GM12878 (cell line): ENCODE data around the gene ZNF543. TPM values are rescaled to one million over a fixed set of nuclear protein-coding genes. Genes with fewer than 3 reads are reported as not detected.

ENCODE experiments used
- BACH1 ChIP-seq: fragments of 450-650 bp; IDR thresholded peaks from 2 replicates; pipeline ENCODE4 v1.6.1; 2017; ENCODE audit warnings: mild to moderate bottlenecking, borderline replicate concordance
- CEBPB ChIP-seq, 2 experiments: fragments of 150-350 bp in 1 of 2; IDR thresholded peaks; 2 replicates each; pipeline ENCODE4 v1.6.1; 2012 to 2014; ENCODE audit warnings: low read depth in 2 of 2, low read length in 2 of 2, borderline replicate concordance in 1 of 2, inconsistent platforms in 1 of 2
- CHD4 ChIP-seq: fragments of 200-600 bp; sonication (generic); IDR thresholded peaks from 2 replicates; pipeline ENCODE4 v1.6.1; 2016; ENCODE audit warnings: mild to moderate bottlenecking
- EGR1 ChIP-seq, 2 experiments: IDR thresholded peaks; 1 replicate in 1 of 2; 2 replicates in 1 of 2; pipeline ENCODE4 v1.6.1; 2011 to 2012; ENCODE audit warnings: low read depth in 2 of 2, low read length in 2 of 2, borderline replicate concordance in 1 of 2, mild to moderate bottlenecking in 1 of 2, moderate library complexity in 1 of 2
- ESRRA ChIP-seq: IDR thresholded peaks from 2 replicates; pipeline ENCODE4 v1.6.1; 2012; ENCODE audit warnings: mild to moderate bottlenecking, low read length, improper control_type of control experiment
- EZH2 ChIP-seq: IDR thresholded peaks from 2 replicates; pipeline ENCODE4 v1.6.1; 2012; ENCODE audit warnings: low read depth, mild to moderate bottlenecking, control low read depth, inconsistent platforms, low read length, borderline replicate concordance; ENCODE audit not compliant: control insufficient read depth
- FOXK2 ChIP-seq: fragments of 450-650 bp; IDR thresholded peaks from 2 replicates; pipeline ENCODE4 v1.6.1; 2017; ENCODE audit warnings: mild to moderate bottlenecking, moderate library complexity
- KAT2A ChIP-seq: conservative IDR thresholded peaks from 2 replicates; pipeline ENCODE4 v1.6.1; 2011; ENCODE audit warnings: low read depth, low read length; ENCODE audit not compliant: control insufficient read depth
- MXI1 ChIP-seq: fragments of 150-350 bp; IDR thresholded peaks from 2 replicates; pipeline ENCODE4 v1.6.1; 2011; ENCODE audit warnings: low read depth, mild to moderate bottlenecking, inconsistent platforms, low read length, improper control_type of control experiment
- RB1 ChIP-seq: fragments of 450-650 bp; formaldehyde crosslinking; IDR thresholded peaks from 2 replicates; pipeline ENCODE4 v1.6.1; 2017; ENCODE audit warnings: mild to moderate bottlenecking, borderline replicate concordance
- RBBP5 ChIP-seq: fragments of 200-600 bp; sonication (generic); conservative IDR thresholded peaks from 2 replicates; pipeline ENCODE4 v1.6.1; 2016
- RELA ChIP-seq: fragments of 450-650 bp; IDR thresholded peaks from 2 replicates; pipeline ENCODE4 v1.8.0; 2014; ENCODE audit warnings: borderline replicate concordance; ENCODE audit not compliant: partially characterized antibody
- SPI1 ChIP-seq: IDR thresholded peaks from 2 replicates; pipeline ENCODE4 v1.6.1; 2011; ENCODE audit warnings: low read depth, mild to moderate bottlenecking, low read length, moderate library complexity, borderline replicate concordance; ENCODE audit not compliant: insufficient read depth
- SRF ChIP-seq, 2 experiments: IDR thresholded peaks; 2 replicates each; pipeline ENCODE4 v1.6.1; 2011; ENCODE audit warnings: low read depth in 2 of 2, low read length in 2 of 2, mild to moderate bottlenecking in 1 of 2, moderate library complexity in 1 of 2
- TARDBP ChIP-seq: IDR thresholded peaks from 2 replicates; pipeline ENCODE4 v1.6.1; 2016; ENCODE audit warnings: borderline replicate concordance
- TBL1XR1 ChIP-seq: IDR thresholded peaks from 2 replicates; pipeline ENCODE4 v1.6.1; 2012; ENCODE audit warnings: low read depth, low read length, improper control_type of control experiment
- TCF7 ChIP-seq: IDR thresholded peaks from 2 replicates; pipeline ENCODE4 v1.6.1; 2014; ENCODE audit warnings: antibody characterized with exemption, borderline replicate concordance
- ZBED1 ChIP-seq: IDR thresholded peaks from 2 replicates; pipeline ENCODE4 v1.6.1; 2016; ENCODE audit warnings: borderline replicate concordance
- ZNF217 ChIP-seq: fragments of 450-650 bp; IDR thresholded peaks from 2 replicates; pipeline ENCODE4 v1.6.1; 2017; ENCODE audit warnings: antibody characterized with exemption, mild to moderate bottlenecking
- ZNF384 ChIP-seq: IDR thresholded peaks from 2 replicates; pipeline ENCODE4 v1.6.1; 2012; ENCODE audit warnings: low read depth, mild to moderate bottlenecking, low read length, improper control_type of control experiment, borderline replicate concordance
- polyA plus RNA-seq, 11 experiments: library from polyadenylated mRNA; depleted of rRNA in 4 of 11; unstranded in 6 of 11; stranded (reverse) in 5 of 11; fragments of >200 nt; fragmentation: Nextera tagmentation in 4 of 11; fragmentation: Illumina TruSeq in 1 of 11; extraction: Ambion mirVana in 4 of 11; extraction: Trizol in 1 of 11; gene quantifications; 1 replicate in 1 of 11; 2 replicates in 10 of 11; pipeline versions ENCODE4 v1.2.1 to v1.2.3, GENCODE V29; 2011 to 2016; ENCODE audit warnings: inconsistent platforms in 2 of 11, missing spikeins in 2 of 11, low read depth in 1 of 11
- total RNA-seq, 4 experiments: library from RNA; depleted of rRNA in 3 of 4; stranded (reverse); fragments of >200 nt in 3 of 4; fragmentation: Illumina TruSeq in 1 of 4; extraction: Trizol in 1 of 4; gene quantifications; 2 replicates each; pipeline versions ENCODE4 v1.2.1 to v1.2.3, GENCODE V29; 2013 to 2021
- TF ChIP-seq, protein P1 (sequence below): fragments of 450-650 bp; IDR thresholded peaks from 2 replicates; pipeline ENCODE4 v1.6.1; 2017; ENCODE audit warnings: borderline replicate concordance
- TF ChIP-seq, protein P2 (sequence below): fragments of 450-650 bp; IDR thresholded peaks from 2 replicates; pipeline ENCODE4 v1.6.1; 2017; ENCODE audit warnings: mild to moderate bottlenecking, moderate library complexity
- TF ChIP-seq, protein P3 (sequence below): fragments of 450-650 bp; IDR thresholded peaks from 2 replicates; pipeline ENCODE4 v1.6.1; 2017; ENCODE audit warnings: mild to moderate bottlenecking, low read depth, inconsistent platforms; ENCODE audit not compliant: poor library complexity, severe bottlenecking

ZNF543 gene
- total and polyA plus RNA-seq, 10 of the 15 experiments (the other 5 are each of a cell fraction or from before 2014, with no cell fraction given) = 0.53 to 9.0 (median 3.5) TPM

DNA sequence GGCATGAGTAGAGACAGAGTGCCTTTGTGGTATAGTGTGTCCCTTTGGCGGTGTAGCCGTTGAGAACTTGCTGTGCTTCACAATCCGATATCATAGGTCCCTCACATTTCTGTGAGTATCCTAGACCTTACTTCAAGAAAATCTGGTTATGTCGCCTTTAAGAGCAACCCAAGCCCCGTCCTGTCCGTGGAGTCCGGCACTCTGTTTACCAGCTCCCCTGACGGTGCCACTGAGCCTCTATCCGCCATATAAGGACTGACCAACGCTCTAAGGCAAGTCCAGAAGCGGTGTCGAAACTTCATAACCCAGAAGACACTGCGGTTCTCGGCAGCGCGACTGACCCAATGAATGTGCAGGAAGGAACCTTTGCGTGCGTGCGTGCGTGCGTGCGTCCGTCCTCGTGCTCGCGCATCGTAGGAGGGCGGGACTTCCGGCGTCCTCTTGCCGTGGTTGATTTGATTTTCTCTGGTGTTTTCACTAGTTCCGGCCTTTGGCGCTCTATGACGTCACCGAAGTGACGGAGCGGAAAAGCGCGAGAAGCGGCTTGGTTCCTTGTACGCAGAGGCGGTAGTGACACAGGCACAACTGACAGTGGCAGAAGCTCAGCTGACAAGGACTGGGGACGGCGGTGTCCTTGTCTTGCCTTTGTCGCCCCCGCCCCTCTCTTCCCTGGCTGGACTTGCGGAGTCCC, 42.9 kb downstream of the ZNF543 start, which contains the start of the genes TRAPPC2B and ZNF547 (continued):
- TF ChIP-seq TCF7 = no peak
- TF ChIP-seq, protein P1, sequence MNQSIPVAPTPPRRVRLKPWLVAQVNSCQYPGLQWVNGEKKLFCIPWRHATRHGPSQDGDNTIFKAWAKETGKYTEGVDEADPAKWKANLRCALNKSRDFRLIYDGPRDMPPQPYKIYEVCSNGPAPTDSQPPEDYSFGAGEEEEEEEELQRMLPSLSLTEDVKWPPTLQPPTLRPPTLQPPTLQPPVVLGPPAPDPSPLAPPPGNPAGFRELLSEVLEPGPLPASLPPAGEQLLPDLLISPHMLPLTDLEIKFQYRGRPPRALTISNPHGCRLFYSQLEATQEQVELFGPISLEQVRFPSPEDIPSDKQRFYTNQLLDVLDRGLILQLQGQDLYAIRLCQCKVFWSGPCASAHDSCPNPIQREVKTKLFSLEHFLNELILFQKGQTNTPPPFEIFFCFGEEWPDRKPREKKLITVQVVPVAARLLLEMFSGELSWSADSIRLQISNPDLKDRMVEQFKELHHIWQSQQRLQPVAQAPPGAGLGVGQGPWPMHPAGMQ = no peak
- peak; percentile 11; the same call in 1 of the 2 replicates for TF ChIP-seq RB1
- TF ChIP-seq CHD4 = no peak
- TF ChIP-seq ZNF217 = no peak
- TF ChIP-seq TBL1XR1 = no peak
- TF ChIP-seq, protein P2, sequence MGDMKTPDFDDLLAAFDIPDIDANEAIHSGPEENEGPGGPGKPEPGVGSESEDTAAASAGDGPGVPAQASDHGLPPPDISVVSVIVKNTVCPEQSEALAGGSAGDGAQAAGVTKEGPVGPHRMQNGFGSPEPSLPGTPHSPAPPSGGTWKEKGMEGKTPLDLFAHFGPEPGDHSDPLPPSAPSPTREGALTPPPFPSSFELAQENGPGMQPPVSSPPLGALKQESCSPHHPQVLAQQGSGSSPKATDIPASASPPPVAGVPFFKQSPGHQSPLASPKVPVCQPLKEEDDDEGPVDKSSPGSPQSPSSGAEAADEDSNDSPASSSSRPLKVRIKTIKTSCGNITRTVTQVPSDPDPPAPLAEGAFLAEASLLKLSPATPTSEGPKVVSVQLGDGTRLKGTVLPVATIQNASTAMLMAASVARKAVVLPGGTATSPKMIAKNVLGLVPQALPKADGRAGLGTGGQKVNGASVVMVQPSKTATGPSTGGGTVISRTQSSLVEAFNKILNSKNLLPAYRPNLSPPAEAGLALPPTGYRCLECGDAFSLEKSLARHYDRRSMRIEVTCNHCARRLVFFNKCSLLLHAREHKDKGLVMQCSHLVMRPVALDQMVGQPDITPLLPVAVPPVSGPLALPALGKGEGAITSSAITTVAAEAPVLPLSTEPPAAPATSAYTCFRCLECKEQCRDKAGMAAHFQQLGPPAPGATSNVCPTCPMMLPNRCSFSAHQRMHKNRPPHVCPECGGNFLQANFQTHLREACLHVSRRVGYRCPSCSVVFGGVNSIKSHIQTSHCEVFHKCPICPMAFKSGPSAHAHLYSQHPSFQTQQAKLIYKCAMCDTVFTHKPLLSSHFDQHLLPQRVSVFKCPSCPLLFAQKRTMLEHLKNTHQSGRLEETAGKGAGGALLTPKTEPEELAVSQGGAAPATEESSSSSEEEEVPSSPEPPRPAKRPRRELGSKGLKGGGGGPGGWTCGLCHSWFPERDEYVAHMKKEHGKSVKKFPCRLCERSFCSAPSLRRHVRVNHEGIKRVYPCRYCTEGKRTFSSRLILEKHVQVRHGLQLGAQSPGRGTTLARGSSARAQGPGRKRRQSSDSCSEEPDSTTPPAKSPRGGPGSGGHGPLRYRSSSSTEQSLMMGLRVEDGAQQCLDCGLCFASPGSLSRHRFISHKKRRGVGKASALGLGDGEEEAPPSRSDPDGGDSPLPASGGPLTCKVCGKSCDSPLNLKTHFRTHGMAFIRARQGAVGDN = no peak
- 0 out of 2 replicates have a peak, but pooled peaks have one; percentile 41 for TF ChIP-seq MXI1
- TF ChIP-seq RELA = peak; percentile 83
- TF ChIP-seq SRF (IDR thresholded peaks at IDR 0.05; ENCODE audit: low read depth in 2 of 2, low read length in 2 of 2) = peak; percentile 89 to 96
- TF ChIP-seq KAT2A = no peak
- peak in 1 of 2 experiments; percentile 98; a peak in 1 of 3 replicates for TF ChIP-seq EGR1 (IDR thresholded peaks at IDR 0.05; ENCODE audit: borderline replicate concordance in 1 of 2, low read depth in 2 of 2, low read length in 2 of 2)
- TF ChIP-seq ZNF384 = no peak
- peak; percentile 12; the same call in 1 of the 2 replicates for TF ChIP-seq SPI1
- TF ChIP-seq BACH1 = peak; percentile 12; the same call in 1 of the 2 replicates
- peak; percentile 67; the same call in 1 of the 2 replicates for TF ChIP-seq ESRRA
- 0 out of 2 replicates have a peak, but pooled peaks have one; percentile 9 for TF ChIP-seq TARDBP
- TF ChIP-seq FOXK2 = peak; percentile 62
- no peak; a peak in 1 of 4 replicates for TF ChIP-seq CEBPB (IDR thresholded peaks at IDR 0.05; ENCODE audit: borderline replicate concordance in 1 of 2, low read depth in 2 of 2, low read length in 2 of 2)
- TF ChIP-seq EZH2 = no peak
- TF ChIP-seq ZBED1 = peak; percentile 77; the same call in 1 of the 2 replicates
- no peak for TF ChIP-seq RBBP5
- TF ChIP-seq, protein P3, sequence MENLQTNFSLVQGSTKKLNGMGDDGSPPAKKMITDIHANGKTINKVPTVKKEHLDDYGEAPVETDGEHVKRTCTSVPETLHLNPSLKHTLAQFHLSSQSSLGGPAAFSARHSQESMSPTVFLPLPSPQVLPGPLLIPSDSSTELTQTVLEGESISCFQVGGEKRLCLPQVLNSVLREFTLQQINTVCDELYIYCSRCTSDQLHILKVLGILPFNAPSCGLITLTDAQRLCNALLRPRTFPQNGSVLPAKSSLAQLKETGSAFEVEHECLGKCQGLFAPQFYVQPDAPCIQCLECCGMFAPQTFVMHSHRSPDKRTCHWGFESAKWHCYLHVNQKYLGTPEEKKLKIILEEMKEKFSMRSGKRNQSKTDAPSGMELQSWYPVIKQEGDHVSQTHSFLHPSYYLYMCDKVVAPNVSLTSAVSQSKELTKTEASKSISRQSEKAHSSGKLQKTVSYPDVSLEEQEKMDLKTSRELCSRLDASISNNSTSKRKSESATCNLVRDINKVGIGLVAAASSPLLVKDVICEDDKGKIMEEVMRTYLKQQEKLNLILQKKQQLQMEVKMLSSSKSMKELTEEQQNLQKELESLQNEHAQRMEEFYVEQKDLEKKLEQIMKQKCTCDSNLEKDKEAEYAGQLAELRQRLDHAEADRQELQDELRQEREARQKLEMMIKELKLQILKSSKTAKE = no peak
